NCI-H524 treated with DMSO at 0.1 percent for 48 hours (cell line): Measurements from ENCODE around the gene MGME1.

Experiments used
- DNase-seq: peaks from one replicate; lab custom pipeline; 2025; lab: John Stamatoyannopoulos, UW

MGME1 gene, protein sequence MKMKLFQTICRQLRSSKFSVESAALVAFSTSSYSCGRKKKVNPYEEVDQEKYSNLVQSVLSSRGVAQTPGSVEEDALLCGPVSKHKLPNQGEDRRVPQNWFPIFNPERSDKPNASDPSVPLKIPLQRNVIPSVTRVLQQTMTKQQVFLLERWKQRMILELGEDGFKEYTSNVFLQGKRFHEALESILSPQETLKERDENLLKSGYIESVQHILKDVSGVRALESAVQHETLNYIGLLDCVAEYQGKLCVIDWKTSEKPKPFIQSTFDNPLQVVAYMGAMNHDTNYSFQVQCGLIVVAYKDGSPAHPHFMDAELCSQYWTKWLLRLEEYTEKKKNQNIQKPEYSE

DNA sequence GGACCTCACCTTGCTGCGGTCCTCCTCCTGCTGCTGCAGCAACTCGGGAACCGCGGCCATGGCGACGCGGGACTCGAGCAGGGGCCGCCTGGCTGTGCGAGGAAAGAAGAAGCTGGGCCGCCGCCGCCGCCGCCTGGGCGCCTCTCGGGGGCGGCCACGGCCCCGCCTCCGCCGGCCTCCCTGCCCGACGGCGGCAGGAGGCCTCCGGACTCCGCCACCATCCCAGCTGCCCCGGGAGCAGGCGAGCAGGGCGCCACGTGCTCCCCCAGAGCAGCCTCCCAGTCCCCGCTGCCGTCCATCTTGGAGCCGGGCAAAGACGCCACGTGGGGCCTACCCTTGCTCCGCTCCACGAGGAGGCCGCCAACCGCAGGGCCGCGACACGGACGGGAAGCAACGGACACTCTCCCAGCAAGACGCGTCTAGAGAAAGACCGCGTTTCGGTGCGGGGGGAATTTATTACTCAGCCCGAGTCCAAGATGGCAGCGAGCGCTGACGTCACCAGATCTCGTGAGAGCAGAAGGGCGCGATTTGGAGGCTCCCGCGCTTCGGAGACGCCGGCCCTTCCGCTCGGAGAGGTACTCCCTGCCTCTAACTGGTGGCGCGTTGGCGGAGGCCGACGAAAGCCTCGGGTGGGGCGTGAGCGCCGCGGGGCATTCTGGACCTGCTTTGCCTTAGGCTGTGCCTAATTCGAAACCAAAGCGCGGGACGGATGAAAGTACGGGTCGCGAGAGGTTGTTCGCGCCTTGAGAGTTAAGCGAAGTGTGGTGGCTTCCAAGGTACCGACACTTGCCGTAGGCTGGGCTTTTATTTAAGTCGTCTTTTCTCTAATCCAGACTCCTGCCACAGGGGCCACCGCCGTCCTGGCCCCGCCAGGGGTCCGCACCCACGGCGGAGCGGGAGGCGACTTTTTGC is at the start of gene MGME1, which contains the start of gene SNX5:
TSS of gene MGME1 (plus strand) at position 653 of the 912 bp plus-strand sequence. CDS start 842 bp downstream, outside the sequence.
TSS of gene SNX5 (minus strand) at position 429 of the 912 bp plus-strand sequence. CDS start at position 60, 369 bp downstream.
- peak; percentile 97 for DNase-seq

DNA sequence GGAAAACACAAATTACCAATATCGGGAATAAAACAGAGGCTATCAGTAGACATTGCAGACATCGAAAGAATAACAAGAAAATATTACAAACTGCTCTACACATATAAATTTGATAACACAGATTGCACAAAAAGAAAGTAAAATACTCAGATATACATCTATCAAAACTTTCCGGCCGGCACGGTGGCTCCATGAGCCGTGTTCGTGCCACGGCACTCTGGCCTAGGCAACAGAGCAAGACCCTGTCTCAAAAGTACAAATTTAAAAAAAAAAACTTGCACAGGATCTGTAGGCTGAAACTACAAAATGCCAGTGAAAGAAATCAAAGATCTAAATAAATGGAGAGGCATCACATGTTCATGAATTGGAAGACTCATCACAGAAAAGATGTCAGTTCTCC is 49.7 kb upstream of the MGME1 start:
- no peak for DNase-seq

DNA sequence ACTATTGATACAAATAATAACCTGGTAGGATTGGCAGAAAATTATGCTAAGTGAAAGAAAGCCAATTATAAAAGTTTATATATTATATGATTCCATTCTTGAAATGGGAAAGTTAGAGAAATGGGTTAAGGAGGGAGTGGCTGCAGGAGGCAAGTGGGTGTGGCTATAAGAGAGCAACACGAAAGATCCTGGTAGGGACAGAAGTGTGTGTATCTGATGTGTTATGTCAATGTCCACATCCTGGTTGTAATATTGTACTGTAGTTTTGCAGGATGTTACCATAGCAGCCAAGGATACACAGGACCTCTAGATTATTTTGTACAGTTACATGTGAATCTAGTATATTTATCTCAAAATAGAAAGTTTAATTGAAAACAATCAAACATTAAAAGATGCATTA is 47.0 kb upstream of the MGME1 start:
- DNase-seq = no peak

DNA sequence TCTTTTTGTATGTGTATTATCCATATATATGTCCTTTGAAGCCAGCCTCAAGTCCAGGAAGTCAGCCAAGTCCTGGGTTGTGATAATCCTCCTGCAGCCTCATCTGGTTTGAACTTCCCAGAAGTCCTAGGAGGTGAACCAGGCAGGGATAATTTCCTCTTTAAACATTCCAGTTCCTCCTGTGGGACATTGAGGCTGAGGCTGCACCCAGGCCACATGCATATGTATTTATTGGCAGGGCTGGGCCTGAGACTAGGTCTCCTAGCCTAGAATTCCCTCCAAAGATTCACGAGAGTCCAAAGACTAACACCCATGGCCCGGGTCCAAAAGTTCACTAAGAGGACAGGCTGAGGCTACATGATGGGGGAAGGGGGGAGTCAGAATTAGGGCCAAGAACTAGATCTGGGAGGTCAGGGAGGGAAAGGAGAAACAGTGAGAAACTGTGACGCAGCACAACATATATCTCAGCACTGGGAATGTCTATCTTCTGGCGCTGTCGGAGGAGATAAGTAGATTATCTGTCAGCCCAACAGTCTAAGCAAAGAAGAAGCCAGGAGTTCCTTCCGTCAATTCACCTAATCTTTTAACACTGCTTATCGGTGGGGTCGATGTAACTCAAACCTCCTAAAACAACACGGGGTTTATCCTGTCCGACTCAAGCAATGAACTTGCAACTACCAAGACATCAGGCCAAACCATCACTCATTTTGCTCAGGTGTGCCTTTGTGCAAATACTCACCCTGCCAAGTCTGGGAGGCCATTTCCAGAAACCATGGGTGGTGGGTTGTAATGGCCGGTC is 43.5 kb upstream of the MGME1 start:
- DNase-seq = no peak

DNA sequence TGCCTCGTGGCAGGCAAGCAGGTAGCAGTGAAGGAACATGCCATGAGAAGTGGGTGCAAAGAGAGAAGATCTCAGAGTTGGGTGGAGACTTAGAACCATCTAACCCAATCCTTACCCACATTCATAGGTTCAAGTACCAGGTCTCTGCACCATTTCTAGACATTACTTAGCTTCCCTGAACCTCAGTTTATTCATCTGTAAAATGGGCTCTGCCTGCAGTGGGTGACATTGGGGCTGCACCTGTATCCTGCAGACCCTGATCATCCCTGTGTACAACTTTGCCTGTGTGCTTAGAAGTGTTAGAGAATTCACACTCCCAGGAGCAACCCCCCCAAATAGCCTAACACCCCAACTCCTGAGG is 42.9 kb upstream of the MGME1 start:
- DNase-seq = no peak

DNA sequence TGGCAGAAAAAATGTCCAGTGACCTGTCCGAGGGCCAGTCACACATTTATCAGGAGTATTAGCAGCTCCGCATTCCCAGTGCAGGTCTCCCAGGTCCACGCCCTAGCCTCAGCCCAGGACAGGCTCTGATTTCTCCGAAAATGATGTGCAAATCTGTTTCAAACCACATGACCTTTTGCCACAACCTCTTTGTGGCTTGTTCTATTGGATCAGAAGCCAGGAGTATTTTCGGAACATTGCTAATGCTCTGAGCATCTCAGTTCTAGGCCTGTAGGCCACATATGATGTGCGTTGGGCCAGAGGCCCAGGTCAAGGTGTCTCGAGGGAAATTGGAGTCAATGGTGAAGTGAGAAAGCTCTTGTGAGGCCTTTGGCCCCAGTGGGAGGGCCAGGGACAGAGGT is 40.6 kb upstream of the MGME1 start:
- DNase-seq = no peak

DNA sequence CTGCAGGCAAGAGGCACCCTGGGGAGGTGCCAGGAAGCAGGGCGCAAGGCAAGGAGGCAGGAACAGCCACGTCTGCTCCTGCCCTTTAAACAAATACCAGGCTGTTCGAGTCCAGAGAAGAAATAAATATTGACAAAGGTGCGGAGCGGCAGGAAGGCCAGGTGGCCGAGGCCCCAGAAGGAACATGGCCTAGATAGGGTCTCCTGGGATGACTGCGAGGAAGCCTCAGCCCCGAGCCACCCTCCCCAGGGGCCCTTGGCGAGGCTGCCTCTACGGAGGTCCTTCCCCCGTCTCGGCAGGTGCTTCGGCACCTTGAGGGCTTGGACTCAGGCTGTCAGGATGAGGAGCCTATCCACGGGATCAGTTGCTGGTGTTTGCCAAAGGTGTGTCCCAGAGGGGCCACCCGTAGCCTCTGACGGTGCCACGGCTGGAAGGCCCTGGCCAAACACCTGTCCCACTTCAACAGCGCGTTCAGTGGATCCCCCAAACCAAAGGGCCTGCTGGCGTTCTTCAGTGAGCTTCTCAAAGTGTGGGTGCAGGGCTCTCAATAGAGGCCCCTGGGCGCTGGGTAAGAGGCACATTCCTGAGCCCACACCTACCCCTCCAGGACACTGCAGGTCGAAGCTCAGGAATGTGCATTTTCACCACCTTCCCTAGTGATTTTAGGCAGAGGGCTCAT is 40.0 kb upstream of the MGME1 start:
- DNase-seq = no peak

DNA sequence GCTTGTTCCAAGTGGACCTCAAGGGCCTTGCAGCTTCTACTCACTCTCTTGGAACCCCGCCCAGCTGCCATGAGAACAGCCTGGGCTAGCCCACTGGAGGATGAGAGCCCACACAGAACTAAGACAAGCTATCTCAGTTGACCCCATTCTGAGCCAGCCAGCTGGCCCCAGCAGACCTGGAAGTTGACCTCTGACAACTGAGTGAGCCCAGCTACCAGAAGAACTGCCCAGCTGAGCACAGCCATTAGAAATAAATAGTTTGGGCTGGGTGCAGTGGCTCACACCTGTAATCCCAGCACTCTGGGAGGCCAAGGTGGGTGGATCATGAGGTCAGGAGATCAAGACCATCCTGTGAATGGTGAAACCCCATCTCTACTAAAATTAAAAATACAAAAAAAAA is 37.3 kb upstream of the MGME1 start:
- DNase-seq = no peak

DNA sequence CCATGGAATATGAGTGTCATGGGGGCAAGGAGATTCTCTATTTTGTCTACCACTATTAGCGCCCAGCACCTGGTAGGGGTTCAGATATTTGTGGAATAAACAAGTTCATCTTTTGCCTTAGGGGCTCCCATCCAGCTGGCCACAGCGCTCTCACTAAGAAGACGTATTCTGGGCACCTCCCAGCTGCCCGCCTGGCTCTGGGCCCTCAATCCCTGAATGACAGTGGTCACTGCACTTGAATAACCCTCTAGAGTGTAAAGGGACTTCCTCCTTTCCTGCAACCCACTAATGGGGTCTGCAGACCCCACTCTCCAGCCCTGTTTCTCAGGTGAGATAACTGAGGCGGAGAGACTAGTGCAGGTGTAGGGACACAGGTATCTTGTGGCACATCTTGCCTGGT is 36.4 kb upstream of the MGME1 start:
- DNase-seq = no peak

DNA sequence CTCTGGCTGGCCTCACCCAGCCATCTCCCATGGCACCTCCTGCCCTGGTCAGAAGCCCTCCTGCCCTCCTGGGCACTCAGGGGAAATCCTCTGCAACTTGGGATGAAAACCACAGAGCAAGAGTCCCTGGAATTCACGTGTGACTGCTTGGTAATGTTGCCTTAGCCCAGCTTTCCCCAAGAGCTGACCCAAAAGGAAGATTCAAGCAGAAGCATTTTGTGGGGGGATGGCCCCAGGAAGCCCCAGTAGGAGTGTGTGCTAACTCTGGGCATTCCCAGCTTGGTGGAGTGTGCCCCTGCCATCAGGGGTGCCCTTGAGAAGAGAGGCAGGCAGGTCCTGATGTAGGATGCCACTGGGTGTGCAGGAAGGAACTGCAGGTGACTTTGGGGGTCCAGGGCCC is 35.7 kb upstream of the MGME1 start:
- DNase-seq = no peak

DNA sequence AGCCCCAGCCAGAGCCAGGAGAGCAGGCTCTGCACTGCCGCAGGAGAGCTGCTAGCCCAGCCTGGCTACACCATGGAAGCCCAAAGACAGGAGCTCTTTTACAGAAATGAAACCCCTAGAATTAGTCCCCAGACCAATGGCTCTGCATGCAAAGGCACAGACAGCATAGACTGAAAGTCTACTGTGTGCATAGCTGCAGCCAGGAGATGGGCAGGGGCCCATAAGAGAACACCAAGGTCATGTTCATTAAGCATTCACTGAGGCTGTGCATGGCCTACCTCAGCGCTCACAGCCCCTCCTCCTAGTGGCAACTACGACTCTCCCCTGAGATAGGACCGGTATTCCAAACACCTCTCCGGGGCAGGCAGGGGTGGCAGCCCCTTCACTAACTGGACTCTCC is 35.1 kb upstream of the MGME1 start:
- no peak for DNase-seq

DNA sequence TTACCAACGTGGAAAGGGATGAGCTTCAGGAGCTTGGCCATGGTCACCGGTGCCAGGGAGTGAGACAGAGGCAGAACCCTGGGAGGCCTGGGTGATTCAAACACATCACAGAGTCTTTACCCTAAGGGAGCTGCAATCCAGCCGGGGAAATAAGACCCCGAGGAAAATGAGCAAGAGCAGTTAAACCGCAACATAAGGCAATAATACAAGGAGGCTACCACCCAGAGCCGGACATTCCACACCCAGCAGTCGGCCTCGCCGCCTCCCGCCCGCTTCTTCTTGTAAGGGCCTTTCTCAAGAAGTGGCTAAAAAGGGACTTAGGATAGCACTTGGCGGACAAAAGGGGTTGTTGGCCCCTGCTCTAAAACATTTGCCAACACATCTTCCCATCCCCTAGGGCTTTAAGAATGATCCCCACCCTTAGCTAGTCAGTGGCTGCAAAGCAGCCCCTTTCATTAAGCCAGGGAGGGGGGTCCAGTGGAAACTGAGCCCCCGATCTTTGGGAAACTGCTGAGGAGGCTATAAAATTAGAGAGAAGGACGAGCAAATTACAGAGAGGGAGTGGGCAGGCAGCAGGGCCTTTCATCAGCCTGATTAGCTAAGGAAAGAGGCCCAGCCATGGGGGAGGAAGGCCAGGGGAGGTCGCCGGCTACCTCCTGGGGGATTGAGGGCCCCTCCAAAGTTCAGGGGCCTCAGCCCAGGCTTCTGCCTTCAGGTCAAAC is 34.5 kb upstream of the MGME1 start:
- no peak for DNase-seq

DNA sequence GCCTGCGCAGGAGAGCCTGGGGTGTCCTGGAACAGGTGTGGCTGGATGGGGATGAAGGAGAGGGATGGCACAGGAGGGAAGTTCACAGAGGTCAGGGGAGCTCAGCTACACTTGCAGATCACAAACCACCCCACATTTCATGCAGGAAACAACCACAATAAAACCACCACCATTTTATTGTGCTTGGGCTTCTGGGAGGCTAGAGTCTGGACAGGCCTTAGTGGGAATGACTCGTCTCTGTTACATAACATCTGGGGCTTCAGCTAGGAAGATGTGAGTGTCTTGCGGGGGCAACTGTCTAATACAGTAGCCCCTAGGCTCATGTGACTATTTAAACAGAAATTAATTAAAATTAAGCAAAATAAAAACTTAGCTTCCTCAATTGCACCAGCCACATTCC is 33.6 kb upstream of the MGME1 start:
- no peak for DNase-seq

DNA sequence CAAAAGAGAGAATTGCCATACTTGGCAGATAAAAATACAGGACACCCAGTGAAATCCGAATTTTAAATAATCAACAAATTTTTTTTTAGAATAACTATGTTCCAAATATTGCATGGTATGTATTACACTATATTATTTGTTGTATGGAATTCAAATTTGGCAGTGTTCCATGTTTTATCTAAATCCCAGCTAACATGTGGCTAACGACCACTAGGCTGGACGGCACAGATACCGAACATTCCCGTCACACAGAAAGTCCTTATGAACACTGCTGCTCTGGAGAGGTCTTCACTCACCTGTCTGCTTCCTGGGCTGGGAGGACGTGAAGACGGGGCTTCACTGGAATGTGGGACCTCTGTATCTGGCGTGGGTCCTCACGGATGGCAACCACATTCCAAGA is 33.1 kb upstream of the MGME1 start:
- no peak for DNase-seq

DNA sequence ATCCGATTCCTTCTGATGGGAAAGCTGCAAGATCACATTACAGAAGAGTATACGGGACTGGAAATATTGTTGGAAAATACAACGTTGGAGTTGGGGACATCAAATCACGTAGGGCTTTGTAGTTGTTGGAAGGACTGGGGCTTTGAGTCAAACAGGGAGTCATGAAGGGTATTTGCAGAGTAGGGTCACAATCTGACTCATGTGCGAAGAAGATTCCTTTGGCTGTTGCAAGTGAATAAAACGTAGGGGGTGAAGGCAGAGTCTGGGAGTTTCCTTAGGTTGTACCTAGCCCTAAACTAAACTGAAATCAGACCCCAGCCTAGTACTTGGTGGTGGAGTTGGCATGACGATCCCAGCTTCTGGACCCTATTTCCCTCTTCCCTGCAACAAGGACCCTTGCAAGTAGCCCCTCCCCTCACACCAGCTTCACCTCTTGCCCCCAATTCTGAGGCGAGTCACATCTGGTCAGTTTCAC is 32.5 kb upstream of the MGME1 start:
- DNase-seq = no peak

DNA sequence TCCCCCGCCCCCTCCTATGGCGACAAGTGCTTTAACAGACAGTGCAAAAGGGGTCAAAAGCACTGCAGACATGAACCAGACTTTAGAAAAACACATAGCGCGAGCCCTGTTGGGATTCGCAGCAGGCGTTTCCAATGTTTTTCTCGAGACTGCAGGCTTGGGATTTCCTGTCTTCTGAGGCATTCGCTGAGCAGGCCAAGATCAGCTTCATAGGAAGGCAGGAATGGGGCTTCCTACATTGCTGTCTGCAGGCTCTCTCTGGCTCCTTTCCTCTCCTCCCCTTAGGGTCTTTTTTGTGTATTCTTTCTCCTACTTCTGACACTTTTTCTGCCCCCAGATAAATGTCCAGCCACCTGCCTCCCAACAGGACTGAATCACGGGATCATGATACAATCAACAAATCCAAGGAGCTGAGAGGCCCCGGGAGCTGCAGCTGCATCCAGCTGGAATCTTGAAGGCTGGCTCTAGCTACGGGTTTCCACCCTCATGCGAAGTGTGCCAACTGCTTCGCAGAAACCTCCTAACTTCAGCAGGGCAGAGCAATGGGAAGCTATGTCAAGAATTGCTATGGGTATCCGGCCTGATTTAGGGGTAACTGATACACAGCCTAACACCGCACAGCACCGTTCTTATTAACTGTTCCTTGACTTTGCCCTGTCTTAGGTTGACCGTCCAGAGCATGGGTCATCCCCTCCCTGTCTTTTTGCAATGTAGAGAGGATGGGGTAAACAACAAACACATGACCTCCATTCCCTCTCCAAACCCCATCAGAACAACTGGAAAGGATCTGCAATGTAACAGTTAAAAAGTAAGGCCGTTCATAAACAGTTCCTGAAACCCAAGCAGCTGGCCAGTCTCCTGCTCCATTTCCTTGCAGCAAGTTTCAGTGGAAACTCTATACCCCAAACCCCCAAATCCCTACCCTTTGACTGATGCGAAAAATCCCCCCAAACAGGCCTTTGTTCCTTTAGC is 31.8 kb upstream of the MGME1 start:
- no peak for DNase-seq

DNA sequence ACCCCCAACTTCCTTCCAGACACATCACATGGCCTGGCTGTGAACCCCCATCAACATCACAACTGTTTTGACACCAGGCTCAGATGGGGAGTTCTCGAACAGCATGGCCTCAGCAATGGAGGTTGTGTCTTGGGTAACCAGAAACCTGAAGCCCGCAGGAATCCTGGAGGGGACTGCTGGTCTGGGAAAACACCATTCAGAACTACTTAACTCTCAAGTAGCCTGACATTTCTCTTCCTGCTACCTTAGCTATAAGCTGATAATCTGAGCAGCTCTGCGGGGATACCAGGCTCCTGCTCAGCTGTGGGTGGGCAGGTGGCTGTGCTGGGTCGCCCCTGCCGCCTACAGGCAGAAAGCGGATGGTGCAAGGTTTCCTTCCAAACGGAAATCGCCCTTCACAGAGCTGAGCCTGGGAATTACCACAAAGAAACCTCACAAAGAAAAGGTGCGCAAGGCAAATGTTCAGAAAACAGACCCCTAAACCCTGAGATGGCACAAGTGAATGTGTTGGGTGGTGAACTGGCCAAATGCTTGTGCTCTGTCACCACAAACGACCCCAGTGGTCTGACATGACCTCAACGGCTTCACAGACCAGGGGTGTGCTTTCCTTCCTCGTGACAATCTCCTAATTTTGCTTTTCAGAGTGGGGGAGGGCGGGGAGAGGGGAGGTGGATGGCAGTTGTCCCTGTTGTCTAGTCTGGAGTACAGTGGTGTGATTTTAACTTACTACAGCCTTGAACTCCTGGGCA is 29.8 kb upstream of the MGME1 start:
- peak; percentile 66 for DNase-seq

DNA sequence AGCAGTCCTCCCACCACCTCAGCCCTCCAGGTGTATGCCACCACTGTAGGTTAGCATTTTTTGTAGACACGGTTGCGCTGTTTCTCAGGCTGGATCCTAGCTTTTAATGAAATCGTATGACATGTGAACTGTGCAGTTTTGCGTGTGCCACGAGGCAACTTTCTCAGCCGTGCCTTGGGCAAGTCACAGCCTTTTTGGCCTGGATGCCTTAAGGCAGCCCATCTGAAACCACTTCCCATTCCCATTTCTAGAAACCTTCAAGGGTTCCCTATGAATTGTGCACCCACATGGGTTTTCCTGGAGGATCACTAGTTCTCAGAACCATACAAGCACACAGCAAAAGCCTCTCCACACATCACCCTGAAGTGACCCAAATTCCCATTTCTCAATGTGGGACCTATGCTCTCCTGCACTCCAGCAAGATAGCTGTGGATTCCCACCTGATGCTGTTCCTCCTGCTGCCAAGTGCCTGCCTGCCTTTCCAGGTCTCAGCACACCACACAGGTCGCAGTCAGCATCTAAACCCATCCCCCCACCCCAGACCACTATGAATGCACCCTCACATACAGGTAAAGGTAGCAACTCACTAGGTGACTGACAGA is 29.1 kb upstream of the MGME1 start:
- DNase-seq = no peak
